ENCODE data around the gene RASSF1. TPM values are rescaled to one million over a fixed set of nuclear protein-coding genes. Genes with fewer than 3 reads are reported as not detected.

The RASSF1 gene
- total and polyA plus RNA-seq, 10 of the 15 experiments (the other 5 are each of a cell fraction or from before 2014, with no cell fraction given), result 4.4 to 59.6 (median 37.2) TPM

DNA sequence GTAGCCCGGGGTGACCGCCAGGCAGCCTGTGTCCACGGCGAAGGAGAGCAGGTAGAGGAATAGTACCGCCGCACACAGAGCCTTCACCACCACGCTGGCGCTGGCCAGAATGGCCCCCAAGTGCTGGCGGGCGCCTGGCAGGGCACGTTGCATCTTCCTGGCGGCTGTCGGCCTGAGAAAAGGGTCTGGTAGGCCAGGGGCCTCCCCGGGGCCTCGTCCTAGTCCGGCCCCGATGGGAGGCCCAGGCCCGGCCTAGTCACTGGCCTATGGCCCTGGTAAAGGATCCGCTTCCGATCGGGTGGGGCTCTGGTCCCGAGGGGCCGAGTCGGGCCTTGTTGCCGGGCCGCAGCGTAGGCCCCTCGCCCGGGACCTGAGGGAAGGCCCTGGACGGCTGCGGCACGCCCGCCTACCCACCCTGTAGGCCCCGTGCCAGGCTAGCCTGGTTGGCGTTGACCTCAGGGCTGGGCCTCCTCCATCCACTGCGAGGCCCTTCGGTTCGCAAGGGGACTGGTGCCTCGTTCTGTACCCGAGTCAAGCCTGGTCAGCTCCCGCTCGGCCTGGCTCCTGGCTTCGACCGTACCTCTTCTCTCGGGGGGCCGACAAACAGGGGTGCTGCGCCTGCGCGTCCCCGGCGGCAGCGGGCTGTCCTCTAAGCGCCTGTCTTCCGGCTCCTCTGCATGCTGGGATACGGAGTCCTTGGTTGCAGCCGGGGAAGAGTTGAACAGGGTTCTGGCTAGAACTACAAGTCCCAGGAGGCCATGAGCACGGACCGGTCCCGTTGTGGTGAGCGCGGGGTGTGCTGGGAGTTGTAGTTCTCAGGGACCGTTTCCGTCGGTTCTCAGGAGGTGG, 18.5 kb upstream of the RASSF1 start, which contains the start of gene TMEM115 (continued):
- TF ChIP-seq, protein P1, sequence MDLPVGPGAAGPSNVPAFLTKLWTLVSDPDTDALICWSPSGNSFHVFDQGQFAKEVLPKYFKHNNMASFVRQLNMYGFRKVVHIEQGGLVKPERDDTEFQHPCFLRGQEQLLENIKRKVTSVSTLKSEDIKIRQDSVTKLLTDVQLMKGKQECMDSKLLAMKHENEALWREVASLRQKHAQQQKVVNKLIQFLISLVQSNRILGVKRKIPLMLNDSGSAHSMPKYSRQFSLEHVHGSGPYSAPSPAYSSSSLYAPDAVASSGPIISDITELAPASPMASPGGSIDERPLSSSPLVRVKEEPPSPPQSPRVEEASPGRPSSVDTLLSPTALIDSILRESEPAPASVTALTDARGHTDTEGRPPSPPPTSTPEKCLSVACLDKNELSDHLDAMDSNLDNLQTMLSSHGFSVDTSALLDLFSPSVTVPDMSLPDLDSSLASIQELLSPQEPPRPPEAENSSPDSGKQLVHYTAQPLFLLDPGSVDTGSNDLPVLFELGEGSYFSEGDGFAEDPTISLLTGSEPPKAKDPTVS (IDR thresholded peaks at IDR 0.05; ENCODE audit: low read depth, low read length), result 0 out of 2 replicates have a peak, but pooled peaks have one; percentile 40
- TF ChIP-seq CBX3 (IDR thresholded peaks at IDR 0.05; ENCODE audit: borderline replicate concordance, low read depth) (no peak), EP300 (IDR thresholded peaks at IDR 0.05; ENCODE audit: borderline replicate concordance in 1 of 2, control insufficient read depth in 1 of 2, low read depth in 2 of 2, low read length in 2 of 2) (no peak), MYB (IDR thresholded peaks at IDR 0.05; ENCODE audit: borderline replicate concordance, low read depth, low read length) (no peak), MTA3 (IDR thresholded peaks at IDR 0.05; ENCODE audit: borderline replicate concordance, low read length) (no peak), TARDBP (IDR thresholded peaks at IDR 0.05; ENCODE audit: borderline replicate concordance) (peak; percentile 99), TCF7 (IDR thresholded peaks at IDR 0.05; ENCODE audit: borderline replicate concordance) (no peak), BMI1 (IDR thresholded peaks at IDR 0.05; ENCODE audit: borderline replicate concordance) (no peak), RFX5 (IDR thresholded peaks at IDR 0.05; ENCODE audit: low read depth, low read length) (no peak), RCOR1 (conservative IDR thresholded peaks at IDR 0.05; ENCODE audit: low read depth, low read length) (0 out of 2 replicates have a peak, but pooled peaks have one; percentile 63), NR2C2 (IDR thresholded peaks at IDR 0.05; ENCODE audit: borderline replicate concordance, control insufficient read depth, insufficient read length, low read depth) (no peak), ZSCAN29 (IDR thresholded peaks at IDR 0.05) (no peak), SREBF1 (IDR thresholded peaks at IDR 0.05; ENCODE audit: low read length) (peak; percentile 94)
- TF ChIP-seq, protein P2, sequence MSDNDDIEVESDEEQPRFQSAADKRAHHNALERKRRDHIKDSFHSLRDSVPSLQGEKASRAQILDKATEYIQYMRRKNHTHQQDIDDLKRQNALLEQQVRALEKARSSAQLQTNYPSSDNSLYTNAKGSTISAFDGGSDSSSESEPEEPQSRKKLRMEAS (IDR thresholded peaks at IDR 0.05; ENCODE audit: low read depth, low read length), result peak; percentile 53; the same call in 1 of the 2 replicates
- TF ChIP-seq, protein P3, sequence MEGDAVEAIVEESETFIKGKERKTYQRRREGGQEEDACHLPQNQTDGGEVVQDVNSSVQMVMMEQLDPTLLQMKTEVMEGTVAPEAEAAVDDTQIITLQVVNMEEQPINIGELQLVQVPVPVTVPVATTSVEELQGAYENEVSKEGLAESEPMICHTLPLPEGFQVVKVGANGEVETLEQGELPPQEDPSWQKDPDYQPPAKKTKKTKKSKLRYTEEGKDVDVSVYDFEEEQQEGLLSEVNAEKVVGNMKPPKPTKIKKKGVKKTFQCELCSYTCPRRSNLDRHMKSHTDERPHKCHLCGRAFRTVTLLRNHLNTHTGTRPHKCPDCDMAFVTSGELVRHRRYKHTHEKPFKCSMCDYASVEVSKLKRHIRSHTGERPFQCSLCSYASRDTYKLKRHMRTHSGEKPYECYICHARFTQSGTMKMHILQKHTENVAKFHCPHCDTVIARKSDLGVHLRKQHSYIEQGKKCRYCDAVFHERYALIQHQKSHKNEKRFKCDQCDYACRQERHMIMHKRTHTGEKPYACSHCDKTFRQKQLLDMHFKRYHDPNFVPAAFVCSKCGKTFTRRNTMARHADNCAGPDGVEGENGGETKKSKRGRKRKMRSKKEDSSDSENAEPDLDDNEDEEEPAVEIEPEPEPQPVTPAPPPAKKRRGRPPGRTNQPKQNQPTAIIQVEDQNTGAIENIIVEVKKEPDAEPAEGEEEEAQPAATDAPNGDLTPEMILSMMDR (IDR thresholded peaks at IDR 0.05 in 2 of 3, conservative IDR thresholded peaks at IDR 0.05 in 1 of 3; ENCODE audit: control insufficient read depth in 2 of 3, extremely low read depth in 1 of 3, insufficient read depth in 1 of 3, low read depth in 3 of 3, low read length in 3 of 3), result no peak
- TF ChIP-seq, protein P4, sequence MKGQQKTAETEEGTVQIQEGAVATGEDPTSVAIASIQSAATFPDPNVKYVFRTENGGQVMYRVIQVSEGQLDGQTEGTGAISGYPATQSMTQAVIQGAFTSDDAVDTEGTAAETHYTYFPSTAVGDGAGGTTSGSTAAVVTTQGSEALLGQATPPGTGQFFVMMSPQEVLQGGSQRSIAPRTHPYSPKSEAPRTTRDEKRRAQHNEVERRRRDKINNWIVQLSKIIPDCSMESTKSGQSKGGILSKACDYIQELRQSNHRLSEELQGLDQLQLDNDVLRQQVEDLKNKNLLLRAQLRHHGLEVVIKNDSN (IDR thresholded peaks at IDR 0.05; ENCODE audit: borderline replicate concordance, extremely low read length, insufficient read depth, low read depth, low read length), result no peak
- TF ChIP-seq, protein P5, sequence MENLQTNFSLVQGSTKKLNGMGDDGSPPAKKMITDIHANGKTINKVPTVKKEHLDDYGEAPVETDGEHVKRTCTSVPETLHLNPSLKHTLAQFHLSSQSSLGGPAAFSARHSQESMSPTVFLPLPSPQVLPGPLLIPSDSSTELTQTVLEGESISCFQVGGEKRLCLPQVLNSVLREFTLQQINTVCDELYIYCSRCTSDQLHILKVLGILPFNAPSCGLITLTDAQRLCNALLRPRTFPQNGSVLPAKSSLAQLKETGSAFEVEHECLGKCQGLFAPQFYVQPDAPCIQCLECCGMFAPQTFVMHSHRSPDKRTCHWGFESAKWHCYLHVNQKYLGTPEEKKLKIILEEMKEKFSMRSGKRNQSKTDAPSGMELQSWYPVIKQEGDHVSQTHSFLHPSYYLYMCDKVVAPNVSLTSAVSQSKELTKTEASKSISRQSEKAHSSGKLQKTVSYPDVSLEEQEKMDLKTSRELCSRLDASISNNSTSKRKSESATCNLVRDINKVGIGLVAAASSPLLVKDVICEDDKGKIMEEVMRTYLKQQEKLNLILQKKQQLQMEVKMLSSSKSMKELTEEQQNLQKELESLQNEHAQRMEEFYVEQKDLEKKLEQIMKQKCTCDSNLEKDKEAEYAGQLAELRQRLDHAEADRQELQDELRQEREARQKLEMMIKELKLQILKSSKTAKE (IDR thresholded peaks at IDR 0.05; ENCODE audit: low read depth, poor library complexity, severe bottlenecking), result no peak

Data from GM12878 (cell line).